Activated CD4-positive, alpha-beta T cell treated with anti-CD3 and anti-CD28 coated beads, Interleukin-10, Interleukin-2, amounts not matched to agents 100 ng/mL and 50 ng/mL, durations not matched to agents 16 hours and 8 hours (primary cell): Measurements from ENCODE around the gene IDE.
"Not testable (repeated sequence)": the region's sequence is repeated elsewhere in the genome, so short reads cannot be mapped to it uniquely, and the experiment has no call there.

ENCODE experiments used
- DNase-seq: peaks from one replicate; pipeline ENCODE4 v3.0.0-alpha.2; 2020

The IDE gene

DNA sequence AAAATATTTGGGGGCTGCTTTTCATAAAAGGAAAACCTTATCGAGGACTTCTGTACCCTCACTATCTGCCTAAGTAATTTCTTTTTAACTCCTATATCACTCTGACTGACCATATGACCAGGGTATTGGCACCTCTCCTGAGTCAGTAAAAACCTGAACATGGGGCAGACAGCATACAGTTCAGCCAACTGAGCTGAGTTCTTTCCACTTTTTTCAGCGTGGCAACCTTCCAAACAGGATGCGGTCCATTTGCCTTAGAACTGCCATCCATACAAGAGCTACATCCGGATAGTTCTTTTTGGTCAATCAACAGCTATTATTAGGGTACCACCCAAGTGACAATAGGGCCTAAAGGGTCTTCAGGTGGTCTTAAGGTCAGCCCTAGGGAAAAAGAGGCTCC, 160.4 kb downstream of the IDE start:
- no peak for DNase-seq

DNA sequence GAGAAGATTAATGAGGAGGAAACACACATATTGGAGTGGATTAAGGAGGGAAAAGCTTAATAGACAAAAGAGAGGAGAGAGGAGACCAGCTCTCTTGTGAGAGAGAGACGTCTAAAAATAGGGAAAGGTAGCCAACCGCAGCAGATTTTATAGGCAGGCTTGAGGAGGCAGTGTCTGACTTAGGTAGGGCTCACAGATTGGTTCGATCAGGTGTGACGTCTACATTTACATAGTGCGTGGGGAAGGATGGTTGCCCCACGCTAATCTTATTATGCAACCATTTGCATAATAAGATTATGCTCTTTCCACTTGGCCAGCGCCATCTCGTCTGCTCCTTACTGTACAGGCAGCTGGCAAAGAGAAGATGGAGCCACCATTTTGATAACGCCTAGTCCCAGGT, 160.9 kb downstream of the IDE start:
- no peak for DNase-seq

DNA sequence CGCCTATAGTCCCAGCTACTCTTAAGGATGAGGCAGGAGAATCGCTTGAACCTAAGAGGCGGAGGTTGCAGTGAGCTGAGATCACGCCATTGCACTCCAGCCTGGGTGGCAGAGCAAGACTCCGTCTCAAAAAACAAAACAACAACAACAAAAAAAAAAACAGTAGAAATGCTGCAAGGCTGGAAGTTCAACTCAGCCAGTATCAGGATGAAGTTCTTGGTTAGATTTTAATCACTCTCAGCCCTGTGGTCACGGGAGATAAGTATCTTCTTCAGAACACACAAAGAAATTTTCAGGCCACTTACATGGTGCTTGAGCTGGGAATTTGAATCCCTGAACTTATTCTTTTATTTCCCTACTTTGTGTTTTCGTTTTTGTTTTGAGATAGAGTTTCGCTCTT, 162.5 kb downstream of the IDE start:
- no peak for DNase-seq

DNA sequence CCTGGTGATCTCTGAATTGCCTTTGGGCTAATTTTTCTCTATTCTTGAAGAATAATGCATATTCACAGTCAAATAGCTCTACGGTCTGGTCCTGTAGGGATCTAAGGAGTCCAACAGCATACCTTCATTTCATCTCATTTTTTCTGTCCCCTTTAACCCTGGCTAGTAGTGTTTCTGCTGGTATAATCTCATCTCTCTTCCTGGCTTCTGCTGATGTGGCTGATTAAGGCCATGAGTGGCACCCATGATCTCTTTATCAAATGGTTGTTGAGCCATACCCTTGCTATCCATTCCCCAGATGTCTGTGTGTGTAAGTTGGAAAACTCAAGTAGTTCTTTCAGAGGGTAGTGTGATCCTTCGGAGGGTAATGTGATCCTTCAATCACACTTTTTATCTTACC, 163.4 kb downstream of the IDE start:
- DNase-seq: no peak

DNA sequence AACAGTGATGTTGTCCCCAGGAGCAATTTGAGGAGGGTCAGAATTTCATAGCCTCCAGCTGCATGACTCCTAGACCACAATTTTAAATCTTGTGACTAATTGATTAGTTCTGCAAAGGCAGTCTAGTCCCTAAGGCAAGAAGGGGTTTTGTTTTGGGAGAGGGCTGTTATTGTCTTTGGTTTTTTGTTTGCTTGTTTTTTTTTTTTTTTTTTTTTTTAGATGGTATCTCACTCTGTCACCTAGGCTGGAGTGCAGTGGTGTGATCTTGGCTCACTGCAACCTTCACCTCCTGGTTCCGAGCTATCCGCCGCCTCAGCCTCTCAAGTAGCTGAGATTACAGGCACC, 165.9 kb downstream of the IDE start:
- no peak for DNase-seq

DNA sequence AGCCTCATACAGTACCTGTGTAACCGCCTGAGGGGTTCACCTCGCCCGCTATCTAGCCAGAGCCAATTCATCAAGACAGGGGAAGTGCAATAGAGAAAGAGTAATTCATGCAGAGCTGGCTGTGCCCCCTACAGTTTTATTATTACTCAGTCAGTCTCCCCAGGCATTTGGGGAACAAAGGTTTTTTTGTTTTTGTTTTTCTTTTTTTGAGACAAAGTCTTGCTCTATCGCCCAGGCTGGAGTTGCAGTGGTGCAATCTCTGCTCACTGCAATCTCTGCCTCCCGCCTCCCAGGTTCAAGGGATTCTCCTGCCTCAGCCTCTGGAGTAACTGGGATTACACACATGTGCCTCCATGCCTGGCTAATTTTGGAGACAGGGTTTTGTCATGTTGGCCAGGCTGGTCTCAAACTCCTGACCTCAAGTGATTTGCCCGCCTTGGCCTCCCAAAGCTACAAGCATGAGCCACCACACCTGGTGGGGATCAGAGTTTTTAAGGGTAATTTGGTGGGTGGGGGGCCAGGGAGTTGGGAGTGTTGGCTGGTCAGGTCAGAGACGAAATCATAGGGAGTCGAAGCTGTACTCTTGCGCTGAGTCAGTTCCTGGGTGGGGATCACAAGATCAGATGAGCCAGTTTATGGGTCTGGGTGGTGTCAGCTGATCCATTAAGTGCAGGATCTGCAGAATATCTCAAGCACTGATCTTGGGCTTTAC, 166.4 kb downstream of the IDE start:
- no peak for DNase-seq

DNA sequence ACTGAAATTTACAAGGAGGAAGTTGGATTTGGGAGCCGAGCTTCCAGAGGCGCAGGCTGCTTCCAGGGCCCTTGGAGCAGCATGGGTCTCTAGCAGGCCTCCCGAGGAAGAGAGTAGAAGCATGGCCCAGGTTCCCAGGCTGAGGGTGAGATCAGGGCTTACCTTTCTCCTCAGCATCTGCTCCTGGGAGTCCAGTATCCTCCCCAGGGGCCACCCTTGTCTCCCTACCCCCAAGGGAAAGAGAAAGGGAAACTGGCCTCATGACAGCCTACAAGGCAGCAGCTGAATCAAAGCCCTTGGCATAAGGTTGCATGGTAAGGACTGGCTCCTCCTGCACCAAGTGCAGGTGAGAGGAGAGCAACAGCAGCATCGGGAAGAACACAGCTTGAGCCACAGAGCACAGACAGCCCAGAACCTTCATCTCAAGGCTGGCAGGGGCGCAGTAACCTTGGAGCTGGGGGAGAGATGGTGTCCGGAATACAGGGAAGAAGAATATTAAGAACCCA, 168.4 kb downstream of the IDE start:
- DNase-seq: no peak

DNA sequence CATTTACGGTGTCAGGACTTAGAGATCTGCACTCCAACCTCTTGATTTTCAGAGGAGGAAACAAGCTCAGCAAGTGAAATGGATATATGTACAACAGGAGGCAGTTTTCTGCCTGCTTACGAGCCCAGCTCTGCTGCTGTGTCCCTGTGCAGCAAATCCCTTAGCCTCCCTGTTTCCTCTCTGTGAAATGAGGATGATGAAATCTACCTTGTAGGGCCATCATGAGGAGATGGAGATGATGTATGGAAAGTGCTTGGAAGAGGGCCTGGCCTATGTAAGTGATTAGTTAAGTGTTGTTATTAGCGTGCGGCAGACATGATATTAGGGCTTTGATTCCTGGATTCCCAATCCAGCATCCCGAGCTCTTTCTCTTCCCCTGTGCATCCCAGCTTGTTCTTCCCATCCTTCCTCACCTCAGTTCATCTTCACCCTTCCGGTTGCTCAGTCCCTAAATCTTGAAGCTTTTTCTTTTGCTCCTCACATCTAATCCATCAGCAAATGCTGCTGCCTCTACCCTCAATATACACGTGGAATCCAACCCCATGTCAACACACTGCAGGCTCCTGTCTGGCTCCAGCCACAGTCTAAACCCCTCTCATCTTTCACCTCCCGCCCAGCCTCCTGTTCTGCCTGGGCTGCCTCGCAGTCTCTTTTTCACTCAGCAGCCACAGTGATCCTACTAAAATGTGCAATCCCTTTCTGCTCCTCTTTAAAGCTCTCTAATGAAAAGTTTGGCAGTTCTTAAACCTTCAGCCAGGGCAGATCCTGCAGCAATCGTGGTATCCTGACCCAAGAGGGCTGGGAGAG, 169.1 kb downstream of the IDE start:
- no peak for DNase-seq

DNA sequence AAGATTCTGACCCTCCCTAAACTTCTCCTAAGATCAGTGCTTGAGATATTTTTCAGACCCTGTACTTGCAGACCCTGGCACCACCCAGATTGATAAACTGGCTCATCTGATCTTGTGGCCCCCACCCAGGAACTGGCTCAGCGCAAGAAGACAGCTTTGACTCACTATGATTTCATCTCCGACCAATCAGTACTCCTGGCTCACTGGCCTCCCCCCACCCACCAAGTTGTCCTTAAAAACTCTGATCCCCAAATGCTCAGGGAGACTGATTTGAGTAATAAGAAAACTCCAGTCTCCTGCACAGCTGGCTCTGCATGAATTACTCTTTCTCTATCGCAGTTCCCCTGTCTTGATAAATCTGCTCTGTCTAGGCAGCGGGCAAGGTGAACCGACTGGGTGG, 171.7 kb downstream of the IDE start:
- DNase-seq: not testable (repeated sequence)
